ENCODE data around the gene KRTAP4-1. TPM values are rescaled to one million over a fixed set of nuclear protein-coding genes. Genes with fewer than 3 reads are reported as not detected.
"Not testable (repeated sequence)": the region's sequence is repeated elsewhere in the genome, so short reads cannot be mapped to it uniquely, and the experiment has no call there.

The KRTAP4-1 gene
- not detected in 2 replicates for total RNA-seq

- H3K36me3 Mint-ChIP-seq (ENCODE audit: low read depth) = no peaks in the 10 kb centered on the region
- H3K27ac Mint-ChIP-seq = no peak within 1 kb of the TSS
- no peaks in the 10 kb centered on the region for H3K9me3 Mint-ChIP-seq
- peaks cover 13% of the 10 kb centered on the region for H3K27me3 Mint-ChIP-seq
- H3K4me1 Mint-ChIP-seq = no peaks in the 10 kb centered on the region
- H3K4me3 Mint-ChIP-seq = no peak within 1 kb of the TSS
- intact Hi-C loops (cut with micrococcal nuclease) = no loop called here
- ATAC-seq (ENCODE audit: low read depth) = no peak
- ChIA-PET CTCF (no interaction called here), POLR2A (no interaction called here)
- TF ChIP-seq CTCF (IDR thresholded peaks at IDR 0.05) = no peak
- DNase-seq = no peak
Measured at GRCh38 chr17:41184480-41184961, at the start of gene KRTAP4-1. KRTAP4-1 (minus strand) TSS chr17:41184911; CDS start chr17:41184854, 57 bp downstream.

GRCh38 chr17:41232399-41233105, 47.8 kb upstream of the KRTAP4-1 start, which contains the start of gene KRTAP9-3:
KRTAP9-3 (plus strand) TSS chr17:41232449; CDS start chr17:41232502, 53 bp downstream.
- POLR2A ChIA-PET; H3K4me3 Mint-ChIP-seq; H3K9me3 Mint-ChIP-seq; H3K27ac Mint-ChIP-seq; ATAC-seq (ENCODE audit: low read depth); H3K4me1 Mint-ChIP-seq; CTCF ChIA-PET; DNase-seq; intact Hi-C loops (cut with micrococcal nuclease); H3K36me3 Mint-ChIP-seq (ENCODE audit: low read depth): not testable (repeated sequence)
- peaks cover 27% of the 10 kb centered on the region for H3K27me3 Mint-ChIP-seq

GRCh38 chr17:41231731-41232130, 47.0 kb upstream of the KRTAP4-1 start:
- POLR2A ChIA-PET = no interaction called here

GRCh38 chr17:41230094-41230493, 45.4 kb upstream of the KRTAP4-1 start:
- Mint-ChIP-seq H3K4me3 (no peak overlapping the region), H3K4me1 (peaks cover 2% of the 10 kb centered on the region), H3K9me3 (no peaks in the 10 kb centered on the region), H3K36me3 (ENCODE audit: low read depth) (no peaks in the 10 kb centered on the region), H3K27me3 (peaks cover 20% of the 10 kb centered on the region), H3K27ac (no peak overlapping the region)
- ATAC-seq (ENCODE audit: low read depth) (no peak), DNase-seq (no peak)
- TF ChIP-seq CTCF (IDR thresholded peaks at IDR 0.05) = no peak
- POLR2A ChIA-PET = no interaction called here
- intact Hi-C loops (cut with micrococcal nuclease) = no loop called here
- CTCF ChIA-PET = no interaction called here

More at GRCh38 chr17:41231731-41232130, 47.0 kb upstream of the KRTAP4-1 start:
- CTCF ChIA-PET = no interaction called here
- Mint-ChIP-seq H3K9me3 (no peaks in the 10 kb centered on the region), H3K4me3 (no peak overlapping the region), H3K27me3 (peaks cover 23% of the 10 kb centered on the region), H3K36me3 (ENCODE audit: low read depth) (no peaks in the 10 kb centered on the region), H3K27ac (no peak overlapping the region), H3K4me1 (peaks cover 2% of the 10 kb centered on the region)
- intact Hi-C loops (cut with micrococcal nuclease) = no loop called here
- DNase-seq (no peak), ATAC-seq (ENCODE audit: low read depth) (no peak)
- TF ChIP-seq CTCF (IDR thresholded peaks at IDR 0.05) = no peak

GRCh38 chr17:41226598-41227095, 41.9 kb upstream of the KRTAP4-1 start, which contains the start of gene KRTAP9-2:
KRTAP9-2 (plus strand) TSS chr17:41226648; CDS start chr17:41226655, 7 bp downstream.
- H3K9me3 Mint-ChIP-seq; intact Hi-C loops (cut with micrococcal nuclease); ATAC-seq (ENCODE audit: low read depth); H3K4me3 Mint-ChIP-seq; CTCF ChIA-PET; DNase-seq; H3K27ac Mint-ChIP-seq; H3K36me3 Mint-ChIP-seq (ENCODE audit: low read depth); POLR2A ChIA-PET; H3K4me1 Mint-ChIP-seq: not testable (repeated sequence)
- H3K27me3 Mint-ChIP-seq = peaks cover 20% of the 10 kb centered on the region

GRCh38 chr17:41226051-41226450, 41.3 kb upstream of the KRTAP4-1 start:
- Mint-ChIP-seq H3K4me1 (peaks cover 2% of the 10 kb centered on the region), H3K36me3 (ENCODE audit: low read depth) (no peaks in the 10 kb centered on the region), H3K27me3 (peaks cover 21% of the 10 kb centered on the region), H3K4me3 (no peak overlapping the region), H3K9me3 (no peaks in the 10 kb centered on the region), H3K27ac (no peak overlapping the region)
- intact Hi-C loops (cut with micrococcal nuclease) = no loop called here
- ATAC-seq (ENCODE audit: low read depth) (no peak), DNase-seq (no peak)
- ChIA-PET CTCF (no interaction called here), POLR2A (no interaction called here)
- TF ChIP-seq CTCF (IDR thresholded peaks at IDR 0.05) = no peak
